ENCODE results near the gene AK2. TPM values are rescaled to one million over a fixed set of nuclear protein-coding genes. Genes with fewer than 3 reads are reported as not detected.

Gene AK2
- total and polyA plus RNA-seq, 4 donors, result 34.2 to 181 (median 115) TPM

GRCh38 chr1:32963746-32964460, 72.8 kb downstream of the AK2 start:
- WGBS, result under 1% methylated on average over 78 of the region's 78 CpGs
- TF ChIP-seq MAX (IDR thresholded peaks at IDR 0.05) (no peak), REST (IDR thresholded peaks at IDR 0.05) (peak; percentile 79)
- Histone ChIP-seq H3K9me3 (ENCODE audit: control insufficient read depth in 4 of 4, low read length in 3 of 4) (no peaks in the 10 kb centered on the region), H3K4me3 (ENCODE audit: low read depth in 1 of 3, low read length in 3 of 3) (peak overlapping the region; percentile 71 to 95 (median 90)), H3K4me1 (ENCODE audit: control insufficient read depth in 4 of 4, insufficient read depth in 4 of 4, low read length in 3 of 4) (peaks cover 0 to 19% (median 10%) of the 10 kb centered on the region in 4 donors), H3K27ac (ENCODE audit: low read depth in 1 of 2, low read length in 2 of 2) (peak overlapping the region; percentile 71 to 72), H3K9ac (ENCODE audit: low read depth in 1 of 2, low read length in 2 of 2) (peak overlapping the region in 1 of 2 donors; percentile 39), H3K27me3 (ENCODE audit: control insufficient read depth in 4 of 4, insufficient read depth in 4 of 4, low read length in 3 of 4) (no peaks in the 10 kb centered on the region), H3K36me3 (ENCODE audit: control insufficient read depth in 4 of 4, insufficient read depth in 3 of 4, low read depth in 1 of 4, low read length in 3 of 4) (no peaks in the 10 kb centered on the region)
- DNase-seq (ENCODE audit: low spot score), result peak; percentile 58

DNA sequence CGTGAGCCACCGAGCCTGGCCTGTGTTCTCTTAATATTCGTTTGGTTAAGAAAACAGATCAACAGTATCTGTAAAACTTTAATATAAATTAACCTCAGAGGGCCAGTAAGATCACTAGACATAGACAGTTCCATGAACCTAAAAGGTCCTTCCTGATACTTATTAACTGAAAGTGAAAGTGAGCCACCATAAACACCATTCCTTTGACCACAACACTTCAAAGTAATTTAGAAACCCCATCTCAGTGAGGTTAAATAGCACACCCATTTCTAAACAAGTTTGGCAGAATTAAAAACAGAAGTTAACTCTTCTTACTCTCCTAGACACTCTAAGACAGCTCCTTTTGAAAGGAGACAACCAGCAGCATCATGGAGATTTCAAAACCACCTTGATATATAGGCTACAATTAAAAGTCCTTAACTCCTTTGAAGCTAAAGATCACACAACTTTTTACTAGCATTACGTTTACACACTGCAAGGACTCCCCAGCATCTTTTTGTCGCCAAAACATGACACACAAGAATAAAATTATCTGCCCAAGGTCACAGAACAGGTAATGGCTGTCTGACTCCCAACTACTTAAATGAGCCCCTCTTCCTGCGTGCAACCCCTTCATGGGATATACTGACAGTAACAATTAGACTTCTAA, 74.3 kb downstream of the AK2 start:
- no peak for DNase-seq (ENCODE audit: low spot score)
- 17% methylated on average over 6 of the region's 6 CpGs for WGBS
- H3K4me3 ChIP-seq (ENCODE audit: low read depth in 1 of 3, low read length in 3 of 3), result peak overlapping the region; percentile 47 to 95 (median 57)
- peak overlapping the region; percentile 27 to 33 for H3K9ac ChIP-seq (ENCODE audit: low read depth in 1 of 2, low read length in 2 of 2)
- H3K27me3 ChIP-seq (ENCODE audit: control insufficient read depth in 4 of 4, insufficient read depth in 4 of 4, low read length in 3 of 4), result no peaks in the 10 kb centered on the region
- H3K4me1 ChIP-seq (ENCODE audit: control insufficient read depth in 4 of 4, insufficient read depth in 4 of 4, low read length in 3 of 4), result peaks cover 0 to 19% (median 10%) of the 10 kb centered on the region in 4 donors
- peak; percentile 53 for TF ChIP-seq YY1 (IDR thresholded peaks at IDR 0.05)
- TF ChIP-seq, protein P1, sequence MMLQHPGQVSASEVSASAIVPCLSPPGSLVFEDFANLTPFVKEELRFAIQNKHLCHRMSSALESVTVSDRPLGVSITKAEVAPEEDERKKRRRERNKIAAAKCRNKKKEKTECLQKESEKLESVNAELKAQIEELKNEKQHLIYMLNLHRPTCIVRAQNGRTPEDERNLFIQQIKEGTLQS (IDR thresholded peaks at IDR 0.05), result no peak
- TF ChIP-seq, protein P2, sequence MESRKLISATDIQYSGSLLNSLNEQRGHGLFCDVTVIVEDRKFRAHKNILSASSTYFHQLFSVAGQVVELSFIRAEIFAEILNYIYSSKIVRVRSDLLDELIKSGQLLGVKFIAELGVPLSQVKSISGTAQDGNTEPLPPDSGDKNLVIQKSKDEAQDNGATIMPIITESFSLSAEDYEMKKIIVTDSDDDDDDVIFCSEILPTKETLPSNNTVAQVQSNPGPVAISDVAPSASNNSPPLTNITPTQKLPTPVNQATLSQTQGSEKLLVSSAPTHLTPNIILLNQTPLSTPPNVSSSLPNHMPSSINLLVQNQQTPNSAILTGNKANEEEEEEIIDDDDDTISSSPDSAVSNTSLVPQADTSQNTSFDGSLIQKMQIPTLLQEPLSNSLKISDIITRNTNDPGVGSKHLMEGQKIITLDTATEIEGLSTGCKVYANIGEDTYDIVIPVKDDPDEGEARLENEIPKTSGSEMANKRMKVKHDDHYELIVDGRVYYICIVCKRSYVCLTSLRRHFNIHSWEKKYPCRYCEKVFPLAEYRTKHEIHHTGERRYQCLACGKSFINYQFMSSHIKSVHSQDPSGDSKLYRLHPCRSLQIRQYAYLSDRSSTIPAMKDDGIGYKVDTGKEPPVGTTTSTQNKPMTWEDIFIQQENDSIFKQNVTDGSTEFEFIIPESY (IDR thresholded peaks at IDR 0.05), result no peak
- no peak for TF ChIP-seq JUND (IDR thresholded peaks at IDR 0.05)
- no peak for TF ChIP-seq HNF4A (conservative IDR thresholded peaks at IDR 0.05)
- no peak for TF ChIP-seq SP1 (IDR thresholded peaks at IDR 0.05)
- TF ChIP-seq HNF4G (IDR thresholded peaks at IDR 0.05), result no peak
- no peak for TF ChIP-seq RAD21 (IDR thresholded peaks at IDR 0.05)
- H3K36me3 ChIP-seq (ENCODE audit: control insufficient read depth in 4 of 4, insufficient read depth in 3 of 4, low read depth in 1 of 4, low read length in 3 of 4), result no peaks in the 10 kb centered on the region
- no peaks in the 10 kb centered on the region for H3K9me3 ChIP-seq (ENCODE audit: control insufficient read depth in 4 of 4, low read length in 3 of 4)
- peak overlapping the region; percentile 44 to 73 for H3K27ac ChIP-seq (ENCODE audit: low read depth in 1 of 2, low read length in 2 of 2)
